22Rv1 (cell line): ENCODE measurements around the gene HRCT1.
"Not testable (repeated sequence)": the region's sequence is repeated elsewhere in the genome, so short reads cannot be mapped to it uniquely, and the experiment has no call there.

Source experiments
- ZFX ChIP-seq: fragments of 450-650 bp; IDR thresholded peaks from 2 replicates; pipeline ENCODE4 v1.6.1; 2017; ENCODE audit warnings: antibody characterized with exemption, borderline replicate concordance
- TF ChIP-seq, protein P1 (sequence below): fragments of 450-650 bp; IDR thresholded peaks from 2 replicates; pipeline ENCODE4 v1.5.1; 2017; ENCODE audit warnings: mild to moderate bottlenecking

DNA sequence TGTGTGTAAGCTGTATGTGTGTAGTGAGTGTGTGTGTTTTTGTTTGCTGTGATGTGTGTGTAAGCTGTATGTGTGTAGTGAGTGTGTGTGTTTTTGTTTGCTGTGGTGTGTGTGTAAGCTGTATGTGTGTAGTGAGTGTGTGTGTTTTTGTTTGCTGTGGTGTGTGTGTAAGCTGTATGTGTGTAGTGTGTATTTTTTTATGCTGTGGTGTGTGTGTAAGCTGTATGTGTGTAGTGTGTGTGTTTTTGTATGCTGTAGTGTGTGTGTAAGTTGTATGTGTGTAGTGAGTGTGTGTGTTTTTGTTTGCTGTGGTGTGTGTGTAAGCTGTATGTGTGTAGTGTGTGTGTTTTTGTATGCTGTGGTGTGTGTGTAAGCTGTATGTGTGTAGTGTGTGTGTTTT lies 7.4 kb downstream of the HRCT1 start:
- TF ChIP-seq, protein P1, sequence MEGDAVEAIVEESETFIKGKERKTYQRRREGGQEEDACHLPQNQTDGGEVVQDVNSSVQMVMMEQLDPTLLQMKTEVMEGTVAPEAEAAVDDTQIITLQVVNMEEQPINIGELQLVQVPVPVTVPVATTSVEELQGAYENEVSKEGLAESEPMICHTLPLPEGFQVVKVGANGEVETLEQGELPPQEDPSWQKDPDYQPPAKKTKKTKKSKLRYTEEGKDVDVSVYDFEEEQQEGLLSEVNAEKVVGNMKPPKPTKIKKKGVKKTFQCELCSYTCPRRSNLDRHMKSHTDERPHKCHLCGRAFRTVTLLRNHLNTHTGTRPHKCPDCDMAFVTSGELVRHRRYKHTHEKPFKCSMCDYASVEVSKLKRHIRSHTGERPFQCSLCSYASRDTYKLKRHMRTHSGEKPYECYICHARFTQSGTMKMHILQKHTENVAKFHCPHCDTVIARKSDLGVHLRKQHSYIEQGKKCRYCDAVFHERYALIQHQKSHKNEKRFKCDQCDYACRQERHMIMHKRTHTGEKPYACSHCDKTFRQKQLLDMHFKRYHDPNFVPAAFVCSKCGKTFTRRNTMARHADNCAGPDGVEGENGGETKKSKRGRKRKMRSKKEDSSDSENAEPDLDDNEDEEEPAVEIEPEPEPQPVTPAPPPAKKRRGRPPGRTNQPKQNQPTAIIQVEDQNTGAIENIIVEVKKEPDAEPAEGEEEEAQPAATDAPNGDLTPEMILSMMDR: not testable (repeated sequence)
- TF ChIP-seq ZFX: not testable (repeated sequence)
